AG09309 (cell line): ENCODE measurements around the gene IL22RA1.

Source experiments
- DNase-seq: peaks from one replicate; pipeline ENCODE4 v3.0.0-alpha.2; 2010; ENCODE audit warnings: low read depth
- H3K4me3 ChIP-seq: 2 replicates; pipeline ENCODE4 v1.5.1; 2011; ENCODE audit warnings: mild to moderate bottlenecking, low read depth, low read length, moderate library complexity; ENCODE audit not compliant: control insufficient read depth
- CTCF ChIP-seq: IDR thresholded peaks from 2 replicates; pipeline ENCODE4 v1.5.1; 2011; ENCODE audit warnings: mild to moderate bottlenecking, low read depth, low read length, inconsistent platforms; ENCODE audit not compliant: insufficient read depth, control insufficient read depth; ENCODE audit errors: missing control alignments

IL22RA1 gene

GRCh38 chr1:24159366-24159765 is 16.4 kb upstream of the IL22RA1 start:
- H3K4me3 ChIP-seq = no peak overlapping the region
- TF ChIP-seq CTCF = no peak
- no peak for DNase-seq

GRCh38 chr1:24157918-24158481 is 15.1 kb upstream of the IL22RA1 start:
- no peak overlapping the region for H3K4me3 ChIP-seq
- DNase-seq = no peak
- peak; percentile 38 for TF ChIP-seq CTCF

- no peak for DNase-seq
- no peak for TF ChIP-seq CTCF
- H3K4me3 ChIP-seq = no peak overlapping the region
These were observed 13.8 kb upstream of the IL22RA1 start for GRCh38 chr1:24156542-24157260.

GRCh38 chr1:24155011-24155782 is 12.3 kb upstream of the IL22RA1 start:
- TF ChIP-seq CTCF = peak; percentile 10

GRCh38 chr1:24154215-24154614 is 11.3 kb upstream of the IL22RA1 start:
- no peak for DNase-seq
- no peak overlapping the region for H3K4me3 ChIP-seq
- TF ChIP-seq CTCF = no peak

More at GRCh38 chr1:24155011-24155782, 12.3 kb upstream of the IL22RA1 start:
- DNase-seq = no peak
- H3K4me3 ChIP-seq = no peak overlapping the region

- no peak for TF ChIP-seq CTCF
- H3K4me3 ChIP-seq = no peak overlapping the region
- DNase-seq = no peak
These were observed 9.9 kb upstream of the IL22RA1 start for GRCh38 chr1:24152631-24153494.
